HTR-8/SVneo (cell line): ENCODE measurements around the gene POU2F1.
"Not testable (repeated sequence)": the region's sequence is repeated elsewhere in the genome, so short reads cannot be mapped to it uniquely, and the experiment has no call there.

ENCODE experiments used
- DNase-seq: peaks from one replicate; pipeline ENCODE4 v3.0.0; 2011; ENCODE audit warnings: low spot score, mixed read lengths; ENCODE audit not compliant: insufficient read length
- FAIRE-seq: peaks from 2 replicates; lab custom pipeline; 2011; peaks lifted over from hg19 to GRCh38; lab: Jason Lieb, UNC

Gene POU2F1

GRCh38 chr1:167298325-167298724 lies 77.6 kb downstream of the POU2F1 start:
- no peak for DNase-seq
- no peak for FAIRE-seq

DNA sequence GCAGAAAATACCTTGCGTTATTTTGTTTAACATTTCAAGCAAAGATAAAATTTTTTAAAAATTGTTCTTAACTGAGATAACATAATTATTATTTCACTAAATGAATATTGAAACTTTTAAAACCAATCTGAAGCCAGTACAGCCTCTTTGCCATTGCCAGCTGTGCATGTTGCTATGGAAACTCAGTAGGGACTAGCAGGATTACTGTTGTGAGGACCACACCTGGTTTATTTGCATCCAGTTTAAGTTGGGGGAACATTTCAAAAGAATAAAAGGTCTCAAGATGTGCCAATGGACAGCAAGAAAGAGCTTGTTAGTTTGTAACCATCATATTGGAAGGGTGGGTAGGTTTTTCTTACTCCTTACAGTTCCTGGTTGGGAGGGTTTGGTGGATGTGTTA lies 80.7 kb downstream of the POU2F1 start:
- FAIRE-seq (no peak), DNase-seq (no peak)

- no peak for DNase-seq
- FAIRE-seq = no peak
These were observed 83.5 kb downstream of the POU2F1 start for GRCh38 chr1:167304165-167304564.

DNA sequence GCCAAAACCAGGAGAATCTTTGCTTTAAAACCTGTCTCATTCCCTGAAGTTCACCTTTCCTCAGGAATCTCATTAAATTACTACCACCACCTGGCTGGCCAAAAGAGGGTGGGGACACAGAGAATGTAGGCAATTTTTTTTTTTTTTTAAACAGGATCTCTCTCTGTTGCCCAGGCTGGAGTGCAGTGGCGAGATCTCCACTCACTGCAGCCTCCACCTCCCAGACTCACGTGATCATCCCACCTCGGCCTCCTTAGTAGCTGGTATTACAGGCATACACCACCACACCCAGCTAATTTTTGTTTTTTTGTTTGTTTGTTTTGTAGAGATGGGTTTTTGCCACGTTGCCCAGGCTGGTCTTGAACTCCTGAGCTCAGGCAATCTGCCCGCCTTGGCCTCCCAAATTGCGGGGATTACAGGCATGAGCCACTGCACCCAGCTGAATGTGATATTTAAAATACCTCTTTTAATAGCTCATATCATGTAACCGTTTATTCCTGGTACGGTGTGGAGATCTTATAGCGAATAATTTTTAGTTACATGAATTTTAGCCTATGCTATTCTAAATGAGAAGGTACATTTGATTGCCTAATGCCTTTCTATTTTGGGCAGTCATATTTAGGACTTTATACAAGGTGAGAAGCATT lies 84.5 kb downstream of the POU2F1 start:
- DNase-seq (no peak), FAIRE-seq (no peak)

DNA sequence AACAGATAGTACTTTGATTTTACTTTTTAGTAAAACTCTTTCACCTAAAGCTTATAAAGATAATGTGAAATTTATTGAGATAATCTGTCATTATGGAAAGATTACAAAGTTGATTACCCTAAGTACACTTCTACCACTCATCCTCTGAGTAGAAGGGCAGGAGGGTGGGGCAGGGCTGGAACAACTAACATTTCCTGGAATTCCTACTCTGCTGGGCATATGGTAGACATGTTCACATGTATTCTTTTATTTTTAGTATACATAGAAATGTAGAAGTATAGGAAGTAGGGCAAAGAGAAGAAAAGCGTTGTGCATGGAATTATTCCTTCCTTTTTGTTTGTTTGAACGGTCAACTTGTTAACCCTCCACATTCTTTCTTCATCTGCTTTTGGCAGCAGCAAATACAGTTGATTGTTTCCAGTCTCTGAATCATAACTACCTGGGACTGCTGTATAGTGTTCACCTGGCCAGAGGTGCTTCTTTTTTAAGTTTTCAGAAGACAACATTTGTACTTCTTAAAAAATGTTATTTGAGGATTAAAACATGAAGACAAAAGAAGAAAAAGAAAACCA lies 85.1 kb downstream of the POU2F1 start:
- FAIRE-seq = no peak

DNA sequence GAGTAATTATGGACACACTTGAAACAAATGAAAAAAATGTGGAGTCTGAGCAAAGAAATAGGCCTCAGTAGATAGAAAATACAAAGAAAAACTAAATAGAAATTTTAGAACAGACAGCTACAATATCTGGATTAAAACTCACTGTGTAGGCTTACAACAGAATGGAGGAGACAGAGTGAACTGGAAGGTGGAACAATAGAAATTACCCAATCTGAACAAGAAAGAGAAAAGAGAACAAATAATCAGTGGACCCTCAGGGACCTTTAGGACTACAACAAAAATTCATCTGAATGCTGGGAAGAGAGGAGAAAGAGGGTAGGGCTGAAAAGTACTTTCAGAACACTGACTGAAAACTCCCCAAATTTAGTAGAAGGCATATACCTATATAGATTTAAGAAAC lies 90.0 kb downstream of the POU2F1 start:
- DNase-seq (no peak), FAIRE-seq (no peak)

More for the DNA sequence above, 85.1 kb downstream of the POU2F1 start:
- DNase-seq = no peak

DNA sequence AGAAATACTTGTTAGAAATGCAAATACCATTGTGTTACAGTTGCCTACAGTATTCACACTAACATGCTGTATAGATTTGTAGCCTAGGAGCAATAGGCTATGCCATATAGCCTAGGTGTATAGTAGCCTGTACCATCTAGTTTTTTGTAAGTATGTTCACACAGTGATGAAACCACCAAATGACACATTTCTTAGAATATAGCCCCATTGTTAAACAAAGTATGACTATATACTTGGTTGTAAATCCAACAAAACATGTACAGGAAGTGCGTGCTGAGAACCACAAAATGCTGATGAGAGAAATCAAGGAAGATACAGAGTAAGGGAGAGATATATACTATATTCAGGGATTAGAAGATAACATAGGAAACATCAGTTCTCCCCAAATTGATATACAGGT lies 92.2 kb downstream of the POU2F1 start:
- FAIRE-seq (no peak), DNase-seq (no peak)

GRCh38 chr1:167314671-167315070 lies 94.0 kb downstream of the POU2F1 start:
- DNase-seq = no peak
- no peak for FAIRE-seq

DNA sequence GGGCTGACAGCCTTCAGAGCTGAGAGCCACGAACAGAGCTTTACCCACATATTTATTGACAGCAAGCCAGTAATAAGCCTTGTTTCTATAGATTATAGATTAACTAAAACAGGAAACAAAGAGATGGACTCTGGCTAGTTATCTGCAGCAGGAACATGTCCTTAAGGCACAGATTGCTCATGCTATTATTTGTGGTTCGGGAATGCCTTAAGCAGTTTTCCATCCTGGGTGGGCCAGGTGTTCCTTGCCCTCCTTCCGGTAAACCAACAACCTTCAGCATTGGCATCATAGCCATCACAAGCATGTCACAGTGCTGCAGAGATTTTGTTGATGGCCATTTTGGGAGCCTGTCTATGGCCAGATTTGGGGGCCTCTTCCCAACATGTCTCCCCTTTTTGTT lies 96.8 kb downstream of the POU2F1 start:
- FAIRE-seq = no peak
- no peak for DNase-seq

DNA sequence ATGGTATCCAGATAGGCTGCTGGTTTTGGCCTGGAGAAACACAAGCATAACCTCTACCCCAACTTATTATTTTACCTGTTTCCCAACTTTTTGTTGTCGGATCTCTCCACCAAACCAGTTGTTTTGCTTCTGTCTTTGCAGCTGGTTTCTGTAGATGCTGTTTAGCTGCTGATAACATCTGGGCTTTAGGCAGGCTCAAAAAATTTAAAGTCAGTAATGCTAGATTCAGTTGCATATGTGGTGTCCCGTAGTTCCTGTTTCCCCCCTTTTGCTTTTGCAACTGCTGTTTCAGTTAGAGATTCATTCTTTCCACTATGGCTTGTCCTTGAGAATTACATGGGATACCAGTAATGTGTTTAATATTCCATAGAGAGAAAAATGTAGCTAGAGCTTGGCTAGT lies 98.5 kb downstream of the POU2F1 start:
- FAIRE-seq, DNase-seq: not testable (repeated sequence)

DNA sequence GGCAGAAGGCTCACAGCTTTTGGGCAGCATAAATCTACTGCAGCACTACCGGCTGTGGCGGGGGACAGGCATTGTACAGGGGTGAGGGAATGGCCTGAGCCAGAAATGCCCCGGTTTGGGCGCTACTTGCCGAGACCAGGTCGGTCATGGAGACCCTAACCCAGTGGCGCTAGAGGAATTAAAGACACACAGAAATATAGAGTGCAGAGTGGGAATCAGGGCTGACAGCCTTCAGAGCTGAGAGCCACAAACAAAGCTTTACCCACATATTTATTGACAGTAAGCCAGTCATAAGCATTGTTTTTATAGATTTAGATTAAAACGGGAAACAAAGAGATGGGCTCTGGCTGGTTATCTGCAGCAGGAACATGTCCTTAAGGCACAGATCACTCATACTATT lies 101.8 kb downstream of the POU2F1 start:
- FAIRE-seq (no peak), DNase-seq (no peak)

- DNase-seq (no peak), FAIRE-seq (no peak)
These were observed 104.5 kb downstream of the POU2F1 start for GRCh38 chr1:167325151-167325550.

- FAIRE-seq (no peak), DNase-seq (no peak)
These were observed 107.7 kb downstream of the POU2F1 start for GRCh38 chr1:167328306-167328815.

DNA sequence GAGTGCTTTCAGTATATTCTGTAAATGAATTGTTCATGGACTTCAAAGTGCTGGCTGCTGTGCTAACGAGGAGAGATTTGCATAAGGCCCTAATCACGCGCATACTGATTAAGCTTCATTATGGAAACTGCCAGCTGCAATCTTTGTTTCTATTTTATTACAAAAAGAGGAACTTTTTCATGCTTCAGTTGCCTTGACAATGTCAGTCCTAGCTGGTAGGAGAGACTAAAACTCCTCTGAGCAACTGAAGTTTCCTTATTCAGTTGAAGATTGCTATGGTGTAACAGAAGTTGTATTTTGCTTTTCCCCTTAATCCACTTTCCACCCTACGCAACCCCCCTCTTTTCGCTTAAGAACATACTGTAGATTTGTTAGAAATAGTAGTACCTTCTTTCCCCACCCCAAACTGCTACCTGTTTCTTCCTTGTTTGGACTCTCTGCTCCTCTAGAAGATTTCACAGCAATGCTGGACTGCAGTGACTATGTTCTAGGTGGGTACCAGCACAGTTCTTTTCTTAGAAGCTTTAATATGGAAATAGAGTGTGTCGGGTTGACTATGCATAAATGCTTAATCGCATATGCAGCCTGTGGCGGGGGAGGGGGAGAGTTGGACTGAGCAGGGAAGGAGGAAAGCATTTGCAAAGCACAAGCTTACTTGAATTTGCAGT lies 108.3 kb downstream of the POU2F1 start:
- DNase-seq = no peak
- no peak for FAIRE-seq

DNA sequence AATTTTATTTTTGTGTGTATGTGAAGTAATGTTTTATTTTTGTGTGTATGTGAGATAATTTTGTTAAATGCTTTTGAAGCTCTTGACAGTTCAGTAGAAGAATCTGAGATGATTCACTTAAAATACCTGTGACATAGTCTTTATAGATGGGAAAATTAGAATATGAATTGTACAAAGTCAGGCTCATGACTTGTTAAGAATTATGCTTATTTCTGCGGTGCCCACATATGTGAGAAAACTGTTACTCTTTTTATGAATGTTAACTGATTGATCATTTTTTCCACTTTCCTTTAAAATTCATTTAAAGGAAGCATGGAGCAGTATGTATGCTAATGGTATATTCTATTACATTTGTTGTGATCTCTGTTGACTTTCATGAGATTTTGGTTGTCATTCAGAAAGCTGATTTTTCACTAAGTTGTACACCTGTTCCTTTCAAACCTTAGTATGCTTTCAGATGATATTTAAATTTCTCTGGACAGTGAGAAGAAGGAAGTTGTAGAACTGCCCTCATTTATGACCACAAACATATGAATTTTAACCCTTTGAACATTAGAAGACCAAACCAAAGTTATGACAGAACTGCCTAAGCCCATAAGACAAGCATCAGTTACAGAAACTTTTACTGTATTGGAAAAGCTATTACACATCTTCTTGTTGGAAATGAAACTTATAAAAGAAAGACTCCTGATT lies 110.1 kb downstream of the POU2F1 start:
- FAIRE-seq (no peak), DNase-seq (no peak)

GRCh38 chr1:167331650-167332049 lies 111.0 kb downstream of the POU2F1 start:
- FAIRE-seq (no peak), DNase-seq (no peak)

- DNase-seq (no peak), FAIRE-seq (no peak)
These were observed 111.8 kb downstream of the POU2F1 start for GRCh38 chr1:167332503-167332902.

GRCh38 chr1:167333124-167333523 lies 112.4 kb downstream of the POU2F1 start:
- DNase-seq (no peak), FAIRE-seq (no peak)

DNA sequence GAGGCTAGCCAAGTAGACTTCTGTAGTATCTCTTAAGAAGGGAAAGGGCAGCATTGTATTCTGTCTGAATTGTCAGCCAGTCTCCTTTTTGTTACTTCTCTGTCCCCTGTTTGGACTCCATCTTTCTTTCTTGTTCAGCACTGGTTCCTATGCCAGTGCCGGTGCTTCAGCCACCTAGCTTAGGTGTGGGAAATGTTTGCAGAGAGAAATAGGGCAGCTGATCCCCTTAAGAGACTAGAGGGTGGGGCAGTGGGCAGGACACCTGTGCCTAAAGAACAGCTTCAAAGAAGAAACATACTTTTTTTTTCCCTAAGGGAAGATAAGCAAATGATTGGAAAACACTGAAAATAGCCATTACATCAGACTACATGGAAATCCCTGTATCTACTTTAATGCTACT lies 113.0 kb downstream of the POU2F1 start:
- FAIRE-seq (no peak), DNase-seq (no peak)

GRCh38 chr1:167339405-167339804 lies 118.7 kb downstream of the POU2F1 start:
- FAIRE-seq = no peak
- no peak for DNase-seq

- no peak for DNase-seq
- FAIRE-seq = no peak
These were observed 122.2 kb downstream of the POU2F1 start for GRCh38 chr1:167342846-167343245.
